Measurements from ENCODE around the gene AP2B1.

- TF ChIP-seq CTCF (IDR thresholded peaks at IDR 0.05), result no peak
- TF ChIP-seq POLR2A (IDR thresholded peaks at IDR 0.05), result no peak
Observed at GRCh38 chr17:35766489-35766877, 179.4 kb downstream of the AP2B1 start.

Measured in esophagus squamous epithelium (tissue), 4 donors.